Suprapubic skin (tissue), 4 donors: Measurements from ENCODE around the gene ZNF292. TPM values are rescaled to one million over a fixed set of nuclear protein-coding genes. Genes with fewer than 3 reads are reported as not detected.
A peak's percentile ranks its signal among the peaks of the same experiment; 100 is the strongest.

Experiments used
- DNase-seq, 2 donors: peaks; one replicate each; pipeline ENCODE4 v3.0.0-alpha.2; 2019; ENCODE audit warnings: low spot score in 2 of 2
- H3K27ac ChIP-seq: fragments of 200-600 bp; sonication (generic); one replicate; pipeline ENCODE4 v1.5.1; 2019
- H3K27me3 ChIP-seq: fragments of 200-600 bp; sonication (generic); one replicate; pipeline ENCODE4 v1.5.1; 2019
- H3K36me3 ChIP-seq: fragments of 200-600 bp; sonication (generic); one replicate; pipeline ENCODE4 v1.5.1; 2019
- H3K4me1 ChIP-seq: fragments of 200-600 bp; sonication (generic); one replicate; pipeline ENCODE4 v1.5.1; 2019
- H3K4me3 ChIP-seq: fragments of 200-600 bp; sonication (generic); one replicate; pipeline ENCODE4 v1.5.1; 2019; ENCODE audit warnings: mild to moderate bottlenecking
- H3K9me3 ChIP-seq: fragments of 200-600 bp; sonication (generic); one replicate; pipeline ENCODE4 v1.5.1; 2019
- EP300 ChIP-seq: sonication (generic); formaldehyde crosslinking; IDR thresholded peaks from one replicate; pipeline ENCODE4 v1.6.1; 2017; ENCODE audit warnings: antibody characterized with exemption
- POLR2A ChIP-seq, 2 donors: fragments of 450-650 bp; IDR thresholded peaks; one replicate each; pipeline ENCODE4 v1.6.1; 2017; ENCODE audit warnings: antibody characterized with exemption in 2 of 2, mild to moderate bottlenecking in 2 of 2, moderate library complexity in 2 of 2
- POLR2AphosphoS5 ChIP-seq, 3 donors: sonication (generic); formaldehyde crosslinking; IDR thresholded peaks; one replicate each; pipeline ENCODE4 v1.6.1; 2017; ENCODE audit warnings: antibody characterized with exemption in 3 of 3
- WGBS: methylation state at CpG from one replicate; pipeline ENCODE4 v1.1.5; 2018; 5-methylcytosine and 5-hydroxymethylcytosine counted together
- total RNA-seq, 4 donors: library from RNA; depleted of rRNA; stranded (reverse); fragments of >200 nt; gene quantifications; one replicate each; pipeline ENCODE4 v1.1.0, GENCODE V29; 2016
- TF ChIP-seq, protein P1 (sequence below), 2 donors: fragments of 200-600 bp in 1 of 2; fragments of 450-650 bp in 1 of 2; sonication (generic) in 1 of 2; IDR thresholded peaks; one replicate each; pipeline ENCODE4 v1.5.1; 2016 to 2019; ENCODE audit warnings: antibody characterized with exemption in 2 of 2, mild to moderate bottlenecking in 1 of 2, moderate library complexity in 1 of 2

The ZNF292 gene
- total RNA-seq: 100 to 1,000 TPM in 1 of 4 donors, 10 to 100 TPM in 3; 26.7 to 111 (median 34.7) TPM

DNA sequence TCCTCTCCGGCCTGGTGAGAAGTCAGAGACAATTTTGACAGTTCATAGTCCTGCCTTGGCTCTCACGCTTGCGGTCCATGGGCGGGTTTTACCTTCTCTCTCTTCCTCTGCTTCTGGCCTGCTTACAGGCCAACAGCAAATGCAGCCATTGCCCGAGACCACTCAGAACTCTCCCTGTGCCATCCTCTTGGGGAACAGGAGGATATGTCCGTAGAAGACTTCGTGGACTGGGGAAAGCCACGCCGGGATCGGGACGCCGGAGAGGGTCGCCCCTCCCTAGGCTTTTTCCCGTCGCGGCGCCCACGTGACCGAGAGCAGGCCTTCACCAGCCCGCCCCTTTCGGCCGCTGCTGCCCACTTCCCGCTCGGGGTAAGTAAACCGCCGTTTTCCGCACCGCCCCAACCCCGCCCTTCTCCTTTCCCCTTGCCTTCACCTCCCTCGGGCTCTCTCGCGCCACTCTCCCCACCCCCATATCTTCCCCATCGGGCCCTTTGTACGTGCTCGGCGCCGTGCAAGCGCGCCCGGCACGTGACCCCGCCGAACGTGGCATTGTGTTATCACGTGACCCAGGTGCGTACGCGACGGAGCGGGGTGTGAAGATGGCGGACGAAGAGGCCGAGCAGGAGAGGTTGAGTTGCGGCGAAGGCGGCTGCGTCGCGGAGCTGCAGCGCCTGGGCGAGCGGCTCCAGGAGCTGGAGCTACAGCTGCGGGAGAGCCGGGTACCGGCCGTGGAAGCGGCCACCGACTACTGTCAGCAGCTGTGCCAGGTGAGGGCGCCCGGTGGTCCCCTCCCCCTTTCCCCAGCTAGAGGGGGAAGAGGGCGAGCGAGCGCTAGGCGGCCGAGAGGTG, at the start of gene ZNF292:
Gene ZNF292 (plus strand): TSS at position 573 of the 849 bp plus-strand sequence. CDS start 27 bp downstream, at position 600.
- Histone ChIP-seq H3K27me3 (no peaks in the 10 kb centered on the region), H3K36me3 (no peaks in the 10 kb centered on the region), H3K9me3 (no peaks in the 10 kb centered on the region), H3K4me1 (peaks cover 52% of the 10 kb centered on the region), H3K4me3 (peak within 1 kb of the TSS; percentile 99), H3K27ac (peak within 1 kb of the TSS; percentile 97)
- peak; percentile 98 for DNase-seq
- WGBS: 0% methylated on average over 63 of the region's 75 CpGs
- peak; percentile 46 to 53 for TF ChIP-seq POLR2A (IDR thresholded peaks at IDR 0.05)
- TF ChIP-seq, protein P1, sequence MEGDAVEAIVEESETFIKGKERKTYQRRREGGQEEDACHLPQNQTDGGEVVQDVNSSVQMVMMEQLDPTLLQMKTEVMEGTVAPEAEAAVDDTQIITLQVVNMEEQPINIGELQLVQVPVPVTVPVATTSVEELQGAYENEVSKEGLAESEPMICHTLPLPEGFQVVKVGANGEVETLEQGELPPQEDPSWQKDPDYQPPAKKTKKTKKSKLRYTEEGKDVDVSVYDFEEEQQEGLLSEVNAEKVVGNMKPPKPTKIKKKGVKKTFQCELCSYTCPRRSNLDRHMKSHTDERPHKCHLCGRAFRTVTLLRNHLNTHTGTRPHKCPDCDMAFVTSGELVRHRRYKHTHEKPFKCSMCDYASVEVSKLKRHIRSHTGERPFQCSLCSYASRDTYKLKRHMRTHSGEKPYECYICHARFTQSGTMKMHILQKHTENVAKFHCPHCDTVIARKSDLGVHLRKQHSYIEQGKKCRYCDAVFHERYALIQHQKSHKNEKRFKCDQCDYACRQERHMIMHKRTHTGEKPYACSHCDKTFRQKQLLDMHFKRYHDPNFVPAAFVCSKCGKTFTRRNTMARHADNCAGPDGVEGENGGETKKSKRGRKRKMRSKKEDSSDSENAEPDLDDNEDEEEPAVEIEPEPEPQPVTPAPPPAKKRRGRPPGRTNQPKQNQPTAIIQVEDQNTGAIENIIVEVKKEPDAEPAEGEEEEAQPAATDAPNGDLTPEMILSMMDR (IDR thresholded peaks at IDR 0.05): no peak
- peak; percentile 58 to 89 (median 87) for TF ChIP-seq POLR2AphosphoS5 (IDR thresholded peaks at IDR 0.05)
- no peak for TF ChIP-seq EP300

DNA sequence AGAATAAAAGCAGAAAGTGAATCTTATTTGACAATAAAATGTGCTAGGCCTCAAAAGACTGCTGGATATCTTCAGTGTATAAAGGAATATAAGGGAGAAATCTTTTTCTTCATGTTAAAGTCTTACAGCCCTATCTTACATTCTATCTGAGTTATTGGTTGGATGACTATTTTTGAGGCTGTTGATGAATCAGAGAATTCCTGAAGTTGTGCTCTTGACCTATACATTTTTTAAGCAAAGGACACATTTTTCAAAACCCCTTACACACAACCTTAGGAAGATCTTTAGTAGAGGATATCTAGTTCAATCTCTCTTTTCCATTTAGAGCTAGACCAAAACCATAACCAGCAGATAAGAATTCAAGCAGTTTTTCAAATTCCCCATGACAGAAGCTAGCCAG, 49.5 kb upstream of the ZNF292 start:
- Histone ChIP-seq H3K27ac (no peak overlapping the region), H3K4me3 (no peak overlapping the region), H3K36me3 (no peaks in the 10 kb centered on the region), H3K4me1 (no peaks in the 10 kb centered on the region), H3K27me3 (no peaks in the 10 kb centered on the region), H3K9me3 (no peaks in the 10 kb centered on the region)
- TF ChIP-seq POLR2A (IDR thresholded peaks at IDR 0.05) (no peak), POLR2AphosphoS5 (IDR thresholded peaks at IDR 0.05) (no peak)
- TF ChIP-seq, protein P1 (IDR thresholded peaks at IDR 0.05): no peak
- no peak for DNase-seq

DNA sequence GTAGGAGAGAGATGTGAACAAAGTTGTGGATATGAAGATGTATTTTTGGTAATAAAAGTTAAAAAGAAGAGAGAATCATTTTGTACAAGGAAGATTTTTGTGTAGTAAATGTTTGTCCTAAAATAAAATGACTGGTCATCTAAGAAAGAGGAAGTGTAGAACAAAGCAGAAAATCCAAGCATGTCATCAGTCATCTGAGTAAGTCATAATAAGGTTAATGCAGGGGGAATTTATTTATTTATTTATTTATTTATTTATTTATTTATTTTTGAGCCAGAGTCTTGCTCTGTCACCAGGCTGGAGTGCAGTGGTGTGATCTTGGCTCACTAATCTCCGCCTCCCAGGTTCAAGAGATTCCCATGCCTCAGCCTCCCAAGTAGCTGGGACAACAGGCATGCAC, 44.7 kb upstream of the ZNF292 start:
- Histone ChIP-seq H3K27me3 (no peaks in the 10 kb centered on the region), H3K4me3 (no peak overlapping the region), H3K27ac (no peak overlapping the region), H3K4me1 (no peaks in the 10 kb centered on the region), H3K9me3 (no peaks in the 10 kb centered on the region), H3K36me3 (no peaks in the 10 kb centered on the region)
- 87% methylated on average over 1 of the region's 1 CpG for whole genome bisulfite sequencing
- DNase-seq: no peak
- TF ChIP-seq, protein P1 (IDR thresholded peaks at IDR 0.05): no peak
- no peak for TF ChIP-seq POLR2AphosphoS5 (IDR thresholded peaks at IDR 0.05)
- TF ChIP-seq EP300: no peak
- TF ChIP-seq POLR2A (IDR thresholded peaks at IDR 0.05): no peak

DNA sequence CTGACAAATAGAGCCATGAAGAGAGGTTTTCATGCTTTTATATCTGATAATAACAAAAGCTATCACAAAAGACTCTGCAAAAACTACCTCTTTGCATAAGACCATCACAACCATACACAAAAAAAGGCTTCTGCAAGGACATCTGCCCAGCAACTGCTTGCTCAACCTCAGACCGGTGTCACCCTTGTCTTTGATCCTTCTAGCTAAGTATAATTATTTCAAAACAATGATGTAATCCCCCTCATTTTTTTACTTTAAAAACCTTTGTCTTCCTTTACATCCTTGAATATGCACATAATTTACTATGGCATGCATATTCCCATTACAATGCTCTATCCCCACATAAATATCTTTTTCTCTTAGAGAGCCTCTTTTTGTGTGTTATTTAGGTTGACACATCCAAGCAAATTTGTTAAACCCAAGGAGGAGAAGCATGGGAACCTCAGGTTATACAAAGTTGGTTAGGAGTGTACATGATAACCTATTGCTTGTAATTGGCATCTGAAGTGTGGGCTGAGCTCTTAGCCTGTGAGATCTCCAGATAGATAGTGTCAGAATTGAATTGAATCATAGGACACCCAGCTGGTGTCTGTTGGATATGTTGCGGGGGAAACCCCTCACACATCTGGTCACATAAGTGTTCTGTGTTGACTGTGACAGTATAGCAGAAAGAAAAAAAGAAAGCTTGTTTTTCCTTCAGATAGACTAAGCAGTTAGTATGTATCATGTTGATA, 39.8 kb upstream of the ZNF292 start:
- 54% methylated on average over 2 of the region's 2 CpGs for WGBS

DNA sequence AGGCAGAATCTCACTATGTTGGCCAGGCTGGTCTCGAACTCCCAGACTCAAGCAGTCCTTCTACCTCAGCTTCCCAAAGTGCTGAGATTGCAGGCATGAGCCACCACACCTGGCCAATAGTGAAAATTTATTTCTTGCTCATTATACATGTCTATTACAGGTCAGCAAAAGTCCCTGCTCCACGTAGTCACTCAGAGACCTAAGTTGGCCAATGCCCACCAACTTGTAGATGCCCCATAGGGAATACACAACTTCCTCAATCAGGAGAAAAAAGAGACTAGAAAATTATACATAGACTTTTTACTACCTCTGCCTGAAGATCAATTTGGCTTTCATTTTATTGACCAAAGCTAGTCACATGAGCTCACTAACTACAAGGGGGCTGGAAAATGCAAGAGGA, 38.4 kb upstream of the ZNF292 start:
- WGBS: 90% methylated on average over 2 of the region's 2 CpGs
- Histone ChIP-seq H3K4me3 (no peak overlapping the region), H3K4me1 (no peaks in the 10 kb centered on the region), H3K27me3 (no peaks in the 10 kb centered on the region), H3K36me3 (no peaks in the 10 kb centered on the region), H3K27ac (no peak overlapping the region), H3K9me3 (no peaks in the 10 kb centered on the region)
- TF ChIP-seq POLR2A (IDR thresholded peaks at IDR 0.05) (no peak), POLR2AphosphoS5 (IDR thresholded peaks at IDR 0.05) (no peak), EP300 (no peak)
- TF ChIP-seq, protein P1 (IDR thresholded peaks at IDR 0.05): no peak
- DNase-seq: no peak

More for the DNA sequence above, 39.8 kb upstream of the ZNF292 start:
- H3K4me3 ChIP-seq: no peak overlapping the region
- no peaks in the 10 kb centered on the region for H3K9me3 ChIP-seq
- H3K36me3 ChIP-seq: no peaks in the 10 kb centered on the region
- H3K4me1 ChIP-seq: no peaks in the 10 kb centered on the region
- H3K27me3 ChIP-seq: no peaks in the 10 kb centered on the region
- no peak overlapping the region for H3K27ac ChIP-seq
- no peak for TF ChIP-seq EP300
- DNase-seq: no peak
